SK-N-SH (cell line): ENCODE results near the gene ERRFI1.

Experiments used
- CTCF ChIP-seq: fragments of 200-600 bp; sonication (generic); IDR thresholded peaks from 2 replicates; pipeline ENCODE4 v1.6.1; 2017; ENCODE audit warnings: antibody characterized with exemption, mild to moderate bottlenecking, moderate library complexity
- POLR2AphosphoS5 ChIP-seq: IDR thresholded peaks from 2 replicates; pipeline ENCODE4 v1.6.1; 2012; ENCODE audit warnings: low read depth, low read length
- RFX5 ChIP-seq: IDR thresholded peaks from 2 replicates; pipeline ENCODE4 v1.6.1; 2012; ENCODE audit warnings: mild to moderate bottlenecking, improper control_type of control experiment, low read length
- SIN3A ChIP-seq: IDR thresholded peaks from 2 replicates; pipeline ENCODE4 v1.6.1; 2012; ENCODE audit warnings: low read depth, mild to moderate bottlenecking, low read length, moderate library complexity, borderline replicate concordance
- YY1 ChIP-seq: IDR thresholded peaks from 2 replicates; pipeline ENCODE4 v1.4.0; 2012; ENCODE audit warnings: low read depth, mild to moderate bottlenecking

- TF ChIP-seq CTCF (no peak), SIN3A (no peak), POLR2AphosphoS5 (no peak), RFX5 (no peak), YY1 (no peak)
Observed at GRCh38 chr1:8033322-8033721, 7.2 kb upstream of the ERRFI1 start.
